PC-9 (cell line): ENCODE data around the gene PIKFYVE.

Experiments used
- CTCF ChIP-seq: fragments of 200-600 bp; sonication (generic); conservative IDR thresholded peaks from 2 replicates; pipeline ENCODE4 v1.6.1; 2017; ENCODE audit warnings: mixed run types, antibody characterized with exemption, mild to moderate bottlenecking, moderate library complexity
- EZH2 ChIP-seq: fragments of 200-600 bp; sonication (generic); IDR thresholded peaks from 2 replicates; pipeline ENCODE4 v1.8.0; 2017; ENCODE audit warnings: antibody characterized with exemption, low read depth

GRCh38 chr2:208278549-208278948 is 12.5 kb downstream of the PIKFYVE start:
- no peak for TF ChIP-seq EZH2
- TF ChIP-seq CTCF: no peak
